ENCODE data around the gene STK32A.

STK32A gene

GRCh38 chr5:147259837-147260236 lies 25.0 kb downstream of the STK32A start:
- DNase-seq (ENCODE audit: low read depth), result no peak

- DNase-seq (ENCODE audit: low read depth), result no peak
Measured at GRCh38 chr5:147267082-147267832, 32.4 kb downstream of the STK32A start.

GRCh38 chr5:147276497-147276896 lies 41.7 kb downstream of the STK32A start:
- DNase-seq (ENCODE audit: low read depth), result no peak

GRCh38 chr5:147286296-147286695 lies 51.5 kb downstream of the STK32A start:
- DNase-seq (ENCODE audit: low read depth), result no peak

- no peak for DNase-seq (ENCODE audit: low read depth)
Measured at GRCh38 chr5:147287110-147287509, 52.3 kb downstream of the STK32A start.

GRCh38 chr5:147290261-147290660 lies 55.4 kb downstream of the STK32A start:
- DNase-seq (ENCODE audit: low read depth), result no peak

GRCh38 chr5:147303251-147303650 lies 68.4 kb downstream of the STK32A start:
- DNase-seq (ENCODE audit: low read depth), result no peak

- DNase-seq (ENCODE audit: low read depth), result no peak
Measured at GRCh38 chr5:147303976-147304375, 69.2 kb downstream of the STK32A start.

- no peak for DNase-seq (ENCODE audit: low read depth)
Measured at GRCh38 chr5:147305147-147305546, 70.3 kb downstream of the STK32A start.

- no peak for DNase-seq (ENCODE audit: low read depth)
Measured at GRCh38 chr5:147306351-147306750, 71.5 kb downstream of the STK32A start.

- no peak for DNase-seq (ENCODE audit: low read depth)
Measured at GRCh38 chr5:147307170-147307569, 72.3 kb downstream of the STK32A start.

GRCh38 chr5:147309621-147310020 lies 74.8 kb downstream of the STK32A start:
- DNase-seq (ENCODE audit: low read depth), result no peak

GRCh38 chr5:147310059-147310704 lies 75.4 kb downstream of the STK32A start:
- DNase-seq (ENCODE audit: low read depth), result no peak

GRCh38 chr5:147317978-147318684 lies 83.3 kb downstream of the STK32A start:
- no peak for DNase-seq (ENCODE audit: low read depth)

- DNase-seq (ENCODE audit: low read depth), result no peak
Measured at GRCh38 chr5:147321569-147321968, 86.7 kb downstream of the STK32A start.

- no peak for DNase-seq (ENCODE audit: low read depth)
Measured at GRCh38 chr5:147327421-147327820, 92.6 kb downstream of the STK32A start.

- DNase-seq (ENCODE audit: low read depth), result no peak
Measured at GRCh38 chr5:147327905-147328304, 93.1 kb downstream of the STK32A start.

GRCh38 chr5:147332658-147333057 lies 97.8 kb downstream of the STK32A start:
- no peak for DNase-seq (ENCODE audit: low read depth)

GRCh38 chr5:147336876-147337275 lies 102.0 kb downstream of the STK32A start:
- DNase-seq (ENCODE audit: low read depth), result no peak

- DNase-seq (ENCODE audit: low read depth), result no peak
Measured at GRCh38 chr5:147339313-147339712, 104.5 kb downstream of the STK32A start.

- no peak for DNase-seq (ENCODE audit: low read depth)
Measured at GRCh38 chr5:147340941-147341340, 106.1 kb downstream of the STK32A start.

- DNase-seq (ENCODE audit: low read depth), result no peak
Measured at GRCh38 chr5:147341345-147341744, 106.5 kb downstream of the STK32A start.

- no peak for DNase-seq (ENCODE audit: low read depth)
Measured at GRCh38 chr5:147344861-147345260, 110.0 kb downstream of the STK32A start.
